IPS DF 6.9 (cell line): ENCODE results near the gene TBC1D23.

Experiments
- DNase-seq: peaks from one replicate; pipeline ENCODE4 v3.0.0-alpha.2; 2013; ENCODE audit warnings: low read depth, low spot score
- H3K27ac ChIP-seq: one replicate; pipeline ENCODE4 v1.5.1; 2013; ENCODE audit warnings: low read length, control low read depth
- H3K27me3 ChIP-seq: 2 replicates; pipeline ENCODE4 v1.6.1; 2013; ENCODE audit warnings: mild to moderate bottlenecking, low read length; ENCODE audit not compliant: control insufficient read depth, insufficient read depth
- H3K36me3 ChIP-seq: 2 replicates; pipeline ENCODE4 v1.6.1; 2013; ENCODE audit warnings: low read length; ENCODE audit not compliant: control insufficient read depth, insufficient read depth
- H3K4me1 ChIP-seq: 2 replicates; pipeline ENCODE4 v1.6.1; 2013; ENCODE audit warnings: low read length; ENCODE audit not compliant: control insufficient read depth, insufficient read depth
- H3K4me3 ChIP-seq: 2 replicates; pipeline ENCODE4 v1.5.1; 2013; ENCODE audit warnings: mild to moderate bottlenecking, low read length
- H3K9me3 ChIP-seq: 2 replicates; pipeline ENCODE4 v1.6.1; 2013; ENCODE audit warnings: low read length, inconsistent platforms; ENCODE audit not compliant: control insufficient read depth, insufficient read depth
- WGBS: extraction: QIAGEN DNeasy Blood & Tissue Kit; methylation state at CpG from one replicate; pipeline ENCODE4 v1.1.7; 2013; ENCODE audit warnings: mixed read lengths, missing lambda C conversion rate; ENCODE audit not compliant: insufficient read length, insufficient coverage; 5-methylcytosine and 5-hydroxymethylcytosine counted together

Gene TBC1D23

GRCh38 chr3:100295089-100295488 lies 34.3 kb downstream of the TBC1D23 start:
- Histone ChIP-seq H3K4me1 (no peaks in the 10 kb centered on the region; the same call in 1 of the 2 replicates), H3K9me3 (no peaks in the 10 kb centered on the region), H3K27ac (no peak overlapping the region), H3K27me3 (no peaks in the 10 kb centered on the region), H3K4me3 (no peak overlapping the region), H3K36me3 (no peaks in the 10 kb centered on the region; the same call in 1 of the 2 replicates)
- no peak for DNase-seq
- WGBS: no CpG with 5 or more reads among the region's 1 CpG

GRCh38 chr3:100297784-100298183 lies 37.0 kb downstream of the TBC1D23 start:
- Histone ChIP-seq H3K36me3 (no peaks in the 10 kb centered on the region; the same call in 1 of the 2 replicates), H3K27ac (no peak overlapping the region), H3K4me3 (no peak overlapping the region), H3K4me1 (no peaks in the 10 kb centered on the region), H3K9me3 (no peaks in the 10 kb centered on the region), H3K27me3 (no peaks in the 10 kb centered on the region)
- no CpG with 5 or more reads among the region's 2 CpGs for WGBS
- no peak for DNase-seq

GRCh38 chr3:100299016-100299415 lies 38.2 kb downstream of the TBC1D23 start:
- H3K27me3 ChIP-seq: no peaks in the 10 kb centered on the region
- no peaks in the 10 kb centered on the region for H3K9me3 ChIP-seq
- H3K4me3 ChIP-seq: no peak overlapping the region
- DNase-seq: no peak
- H3K36me3 ChIP-seq: no peaks in the 10 kb centered on the region; the same call in 1 of the 2 replicates
- no CpG with 5 or more reads among the region's 4 CpGs for WGBS
- H3K27ac ChIP-seq: no peak overlapping the region
- no peaks in the 10 kb centered on the region for H3K4me1 ChIP-seq

GRCh38 chr3:100306695-100307094 lies 45.9 kb downstream of the TBC1D23 start:
- no CpG with 5 or more reads among the region's 1 CpG for WGBS
- H3K4me1 ChIP-seq: no peaks in the 10 kb centered on the region

GRCh38 chr3:100310355-100310965 lies 49.7 kb downstream of the TBC1D23 start:
- Histone ChIP-seq H3K27ac (no peak overlapping the region), H3K36me3 (no peaks in the 10 kb centered on the region), H3K4me1 (no peaks in the 10 kb centered on the region), H3K9me3 (no peaks in the 10 kb centered on the region), H3K4me3 (no peak overlapping the region), H3K27me3 (no peaks in the 10 kb centered on the region)
- DNase-seq: no peak
- WGBS: no CpG with 5 or more reads among the region's 3 CpGs

More at GRCh38 chr3:100306695-100307094, 45.9 kb downstream of the TBC1D23 start:
- Histone ChIP-seq H3K9me3 (no peaks in the 10 kb centered on the region), H3K27me3 (no peaks in the 10 kb centered on the region), H3K27ac (no peak overlapping the region), H3K4me3 (no peak overlapping the region), H3K36me3 (no peaks in the 10 kb centered on the region)
- DNase-seq: no peak

GRCh38 chr3:100311011-100311410 lies 50.2 kb downstream of the TBC1D23 start:
- Histone ChIP-seq H3K27ac (no peak overlapping the region), H3K9me3 (no peaks in the 10 kb centered on the region), H3K4me3 (no peak overlapping the region), H3K4me1 (no peaks in the 10 kb centered on the region), H3K27me3 (no peaks in the 10 kb centered on the region), H3K36me3 (no peaks in the 10 kb centered on the region)
- DNase-seq: no peak
- WGBS: no CpG with 5 or more reads among the region's 2 CpGs

GRCh38 chr3:100316641-100317069 lies 55.9 kb downstream of the TBC1D23 start:
- DNase-seq: peak; percentile 16
- Histone ChIP-seq H3K9me3 (no peaks in the 10 kb centered on the region), H3K27ac (no peak overlapping the region), H3K4me1 (no peaks in the 10 kb centered on the region), H3K27me3 (no peaks in the 10 kb centered on the region), H3K4me3 (no peak overlapping the region), H3K36me3 (no peaks in the 10 kb centered on the region; the same call in 1 of the 2 replicates)
- WGBS: no CpG with 5 or more reads among the region's 8 CpGs

GRCh38 chr3:100317912-100318311 lies 57.1 kb downstream of the TBC1D23 start:
- Histone ChIP-seq H3K9me3 (no peaks in the 10 kb centered on the region), H3K36me3 (no peaks in the 10 kb centered on the region; the same call in 1 of the 2 replicates), H3K27ac (no peak overlapping the region), H3K27me3 (no peaks in the 10 kb centered on the region), H3K4me3 (no peak overlapping the region), H3K4me1 (no peaks in the 10 kb centered on the region)
- no CpG with 5 or more reads among the region's 2 CpGs for WGBS
- no peak for DNase-seq

GRCh38 chr3:100319951-100320350 lies 59.2 kb downstream of the TBC1D23 start:
- Histone ChIP-seq H3K4me3 (no peak overlapping the region), H3K4me1 (no peaks in the 10 kb centered on the region), H3K36me3 (no peaks in the 10 kb centered on the region; the same call in 1 of the 2 replicates), H3K27me3 (no peaks in the 10 kb centered on the region), H3K27ac (no peak overlapping the region), H3K9me3 (no peaks in the 10 kb centered on the region)
- no peak for DNase-seq
- no CpG with 5 or more reads among the region's 2 CpGs for WGBS

GRCh38 chr3:100324044-100324443 lies 63.3 kb downstream of the TBC1D23 start:
- no peak overlapping the region for H3K27ac ChIP-seq
- DNase-seq: no peak
- no peaks in the 10 kb centered on the region for H3K4me1 ChIP-seq
- H3K36me3 ChIP-seq: no peaks in the 10 kb centered on the region; the same call in 1 of the 2 replicates
- H3K9me3 ChIP-seq: no peaks in the 10 kb centered on the region
- no peaks in the 10 kb centered on the region for H3K27me3 ChIP-seq
- no peak overlapping the region for H3K4me3 ChIP-seq

- H3K9me3 ChIP-seq: no peaks in the 10 kb centered on the region
- H3K36me3 ChIP-seq: no peaks in the 10 kb centered on the region
Measured at GRCh38 chr3:100325827-100326226, 65.0 kb downstream of the TBC1D23 start.

More at GRCh38 chr3:100325827-100326226, 65.0 kb downstream of the TBC1D23 start:
- H3K4me1 ChIP-seq: no peaks in the 10 kb centered on the region
- H3K27me3 ChIP-seq: no peaks in the 10 kb centered on the region
- H3K4me3 ChIP-seq: no peak overlapping the region
- no peak overlapping the region for H3K27ac ChIP-seq
- DNase-seq: no peak
